ENCODE data around the gene TMEM95.

GRCh38 chr17:7403727-7403976, 48.7 kb downstream of the TMEM95 start:
- TF ChIP-seq CTCF (conservative IDR thresholded peaks at IDR 0.05) (no peak), EZH2 (IDR thresholded peaks at IDR 0.05; ENCODE audit: low read depth) (no peak)
